HG03442 (cell line): ENCODE measurements around the gene NIT2.
"Not testable (repeated sequence)": the region's sequence is repeated elsewhere in the genome, so short reads cannot be mapped to it uniquely, and the experiment has no call there.

Experiments
- ATAC-seq: cut with Tn5 transposase; IDR thresholded peaks from one replicate; pipeline ENCODE4 v1.9.1; 2021; ENCODE audit warnings: mild to moderate bottlenecking, moderate library complexity; ENCODE audit not compliant: unreplicated experiment

NIT2 gene

DNA sequence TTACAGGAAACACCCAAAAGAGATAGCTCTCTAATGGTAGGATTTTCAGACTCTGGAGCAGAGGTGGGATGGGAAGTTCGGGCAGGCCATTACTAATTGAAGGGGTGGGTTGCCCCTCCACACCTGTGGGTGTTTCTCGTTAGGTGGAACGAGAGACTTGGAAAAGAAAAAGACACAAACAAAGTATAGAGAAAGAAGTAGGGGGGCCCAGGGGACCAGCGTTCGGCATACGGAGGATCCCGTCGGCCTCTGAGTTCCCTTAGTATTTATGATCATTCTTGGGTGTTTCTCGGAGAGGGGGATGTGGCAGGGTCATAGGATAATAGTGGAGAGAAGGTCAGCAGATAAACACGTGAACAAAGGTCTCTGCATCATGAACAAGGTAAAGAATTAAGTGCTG, 1.7 kb downstream of the NIT2 start:
- ATAC-seq: not testable (repeated sequence)

DNA sequence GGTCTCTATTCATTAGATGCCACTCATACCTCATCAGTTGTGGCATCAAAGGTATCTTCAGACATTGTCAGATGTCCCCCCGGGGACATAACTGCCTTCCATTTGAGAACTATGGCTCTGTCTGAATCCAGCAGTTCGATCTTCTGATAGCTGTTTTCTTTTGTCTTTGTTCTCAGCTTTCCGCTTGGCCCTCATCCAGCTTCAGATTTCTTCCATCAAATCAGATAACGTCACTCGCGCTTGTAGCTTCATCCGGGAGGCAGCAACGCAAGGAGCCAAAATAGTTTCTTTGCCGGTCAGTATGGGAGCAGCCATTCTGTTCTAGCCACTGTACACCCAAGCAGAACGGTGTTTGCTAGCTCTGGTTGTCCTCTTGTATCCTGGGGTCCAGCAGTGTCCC, 4.4 kb downstream of the NIT2 start:
- no peak for ATAC-seq

DNA sequence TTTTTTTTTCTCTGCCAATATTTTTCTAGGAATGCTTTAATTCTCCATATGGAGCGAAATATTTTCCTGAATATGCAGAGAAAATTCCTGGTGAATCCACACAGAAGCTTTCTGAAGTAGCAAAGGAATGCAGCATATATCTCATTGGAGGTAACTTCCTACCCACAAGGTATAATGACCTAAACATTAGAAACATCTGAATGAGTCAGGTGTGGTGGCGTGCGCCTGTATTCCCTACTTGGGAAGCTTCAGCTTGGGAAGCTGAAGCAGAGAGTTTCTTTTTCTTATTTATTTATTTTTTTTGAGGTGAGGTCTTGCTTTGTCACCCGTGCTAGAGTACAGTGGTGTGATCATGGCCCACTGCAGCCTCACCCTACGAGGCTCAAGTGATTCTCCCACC, 5.2 kb downstream of the NIT2 start:
- no peak for ATAC-seq

DNA sequence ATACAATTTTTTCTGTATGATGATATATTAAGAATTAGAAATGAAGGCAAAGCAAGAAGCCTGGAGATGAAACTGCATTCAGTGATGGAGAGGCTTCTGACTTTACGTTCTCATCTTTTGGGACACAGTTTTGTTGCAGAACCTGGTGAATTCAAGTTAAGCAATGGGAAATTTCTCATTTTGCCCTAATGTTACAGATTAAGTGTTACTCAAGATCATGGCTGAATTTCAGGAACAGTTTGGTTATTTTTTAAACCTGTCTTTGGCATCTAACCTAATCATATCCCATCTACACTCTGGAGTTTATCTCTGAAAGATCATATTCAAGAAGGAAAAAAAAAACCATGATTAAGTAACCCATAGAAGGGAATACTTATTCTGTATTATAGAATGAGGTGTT, 6.0 kb downstream of the NIT2 start:
- no peak for ATAC-seq

DNA sequence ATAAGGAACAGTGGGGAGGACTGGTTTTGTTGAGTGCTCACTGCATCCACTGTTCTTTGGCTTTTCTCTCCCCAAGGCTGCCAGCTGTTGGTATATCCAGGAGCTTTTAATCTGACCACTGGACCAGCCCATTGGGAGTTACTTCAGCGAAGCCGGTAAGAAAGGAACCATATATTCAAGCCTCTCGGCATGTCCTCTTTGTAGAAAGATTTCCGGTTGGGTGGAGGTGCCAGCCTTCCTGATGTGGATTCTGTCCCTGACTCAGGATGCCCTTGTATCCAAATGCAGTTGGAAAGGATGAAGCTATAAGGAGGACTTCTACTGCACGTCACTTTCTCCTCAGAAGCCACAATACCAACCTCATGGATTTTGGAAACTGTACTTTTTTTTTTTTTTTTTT, 14.2 kb downstream of the NIT2 start:
- ATAC-seq: no peak

DNA sequence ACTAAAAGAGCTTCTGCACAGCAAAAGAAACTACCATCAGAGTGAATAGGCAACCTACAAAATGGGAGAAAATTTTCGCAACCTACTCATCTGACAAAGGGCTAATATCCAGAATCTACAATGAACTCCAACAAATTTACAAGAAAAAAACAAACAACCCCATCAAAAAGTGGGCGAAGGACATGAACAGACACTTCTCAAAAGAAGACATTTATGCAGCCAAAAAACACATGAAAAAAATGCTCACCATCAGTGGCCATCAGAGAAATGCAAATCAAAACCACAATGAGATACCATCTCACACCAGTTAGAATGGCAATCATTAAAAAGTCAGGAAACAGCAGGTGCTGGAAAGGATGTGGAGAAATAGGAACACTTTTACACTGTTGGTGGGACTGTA, 17.2 kb downstream of the NIT2 start:
- ATAC-seq: not testable (repeated sequence)

DNA sequence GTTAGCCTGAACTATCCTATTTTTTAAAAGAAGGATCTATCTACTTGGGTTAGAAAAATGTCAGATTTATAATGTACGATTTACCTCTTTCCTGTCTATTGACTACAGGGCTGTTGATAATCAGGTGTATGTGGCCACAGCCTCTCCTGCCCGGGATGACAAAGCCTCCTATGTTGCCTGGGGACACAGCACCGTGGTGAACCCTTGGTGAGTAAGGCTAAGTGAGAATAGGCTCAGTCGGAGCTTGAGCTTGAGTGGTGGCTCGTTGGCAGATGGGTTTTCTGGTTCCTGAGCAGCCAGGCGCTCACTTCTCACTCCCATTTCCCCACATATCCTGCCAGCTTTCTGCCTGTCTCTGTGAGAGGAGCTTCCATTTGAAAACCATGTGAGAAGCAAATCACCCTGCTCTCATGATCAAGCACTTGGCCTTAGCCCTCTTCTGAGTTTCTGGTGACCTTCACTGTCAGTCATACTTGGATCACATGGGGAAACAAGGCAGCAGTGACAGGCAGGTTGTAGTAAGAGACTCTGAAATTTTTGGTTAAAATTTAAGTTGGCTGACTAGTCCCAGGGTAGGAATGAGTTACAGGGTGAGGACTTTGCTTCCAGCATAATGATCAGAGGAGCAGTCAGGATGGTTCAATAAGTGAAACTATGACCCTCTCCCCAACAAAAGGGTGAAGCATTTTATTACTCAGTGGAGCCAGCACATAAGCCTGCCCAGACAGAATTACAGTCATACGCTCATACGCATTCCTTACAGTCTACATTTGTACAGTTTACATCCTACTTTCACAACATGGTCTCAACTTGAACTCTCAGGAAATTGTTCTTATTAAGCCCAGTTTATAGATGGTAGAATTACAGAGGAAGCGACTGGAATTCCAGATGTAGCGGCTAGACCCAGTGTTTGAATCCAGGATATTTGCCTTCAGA, 18.0 kb downstream of the NIT2 start:
- no peak for ATAC-seq

DNA sequence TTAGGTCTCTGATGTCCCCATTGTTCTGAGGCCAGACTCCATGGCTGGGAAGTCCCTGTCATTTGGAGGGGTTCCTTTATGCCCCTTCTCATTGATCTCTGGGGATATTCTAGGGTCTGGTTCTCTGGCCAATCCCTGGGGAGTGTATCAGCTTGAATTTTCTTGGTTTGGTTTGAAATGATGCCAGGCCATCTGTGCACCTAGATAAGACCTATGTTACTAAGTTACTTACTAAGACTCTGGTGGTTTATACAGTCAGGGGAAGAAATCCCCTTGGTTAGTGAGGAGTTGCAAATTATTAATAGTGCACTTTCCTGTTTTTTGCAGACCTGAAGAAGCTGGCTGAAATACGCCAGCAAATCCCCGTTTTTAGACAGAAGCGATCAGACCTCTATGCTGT, 20.3 kb downstream of the NIT2 start:
- no peak for ATAC-seq

DNA sequence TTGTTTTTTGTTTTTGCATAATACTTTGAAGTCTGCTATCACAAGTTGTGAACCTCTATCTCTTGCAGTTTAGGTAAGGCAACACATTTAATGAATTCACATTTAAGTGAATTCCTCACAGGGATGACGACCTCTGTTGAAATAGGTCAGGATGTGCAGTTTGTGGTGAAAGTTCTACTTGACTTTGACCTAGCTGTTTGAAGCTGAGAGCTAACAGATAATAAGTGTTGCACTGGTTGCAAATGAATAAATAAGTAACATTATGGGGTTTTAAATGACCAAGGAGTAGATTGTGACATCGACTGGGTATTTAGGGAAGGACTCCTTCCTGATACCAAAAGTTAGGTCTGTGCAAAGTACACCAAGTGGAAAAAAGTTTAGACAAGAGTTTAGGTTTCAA, 23.9 kb downstream of the NIT2 start:
- no peak for ATAC-seq

DNA sequence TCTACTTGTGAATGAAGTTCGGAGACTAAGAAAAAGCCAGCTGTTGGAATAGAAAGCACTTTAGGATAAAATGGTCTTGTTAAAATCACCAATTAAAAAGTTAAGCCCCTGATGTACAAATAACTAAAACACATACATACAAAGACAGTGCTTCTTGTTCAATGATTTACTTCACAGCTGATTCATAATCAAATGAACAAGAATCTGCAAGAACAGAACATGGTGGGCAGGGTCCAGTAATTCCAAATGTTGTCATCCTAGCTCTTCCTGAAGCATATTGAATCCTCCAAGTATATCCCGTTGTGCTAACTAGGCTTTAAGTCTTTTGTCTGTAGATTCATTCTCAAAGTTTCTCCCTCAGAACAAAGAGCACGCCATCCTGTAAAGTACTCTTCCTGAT, 24.5 kb downstream of the NIT2 start:
- no peak for ATAC-seq

DNA sequence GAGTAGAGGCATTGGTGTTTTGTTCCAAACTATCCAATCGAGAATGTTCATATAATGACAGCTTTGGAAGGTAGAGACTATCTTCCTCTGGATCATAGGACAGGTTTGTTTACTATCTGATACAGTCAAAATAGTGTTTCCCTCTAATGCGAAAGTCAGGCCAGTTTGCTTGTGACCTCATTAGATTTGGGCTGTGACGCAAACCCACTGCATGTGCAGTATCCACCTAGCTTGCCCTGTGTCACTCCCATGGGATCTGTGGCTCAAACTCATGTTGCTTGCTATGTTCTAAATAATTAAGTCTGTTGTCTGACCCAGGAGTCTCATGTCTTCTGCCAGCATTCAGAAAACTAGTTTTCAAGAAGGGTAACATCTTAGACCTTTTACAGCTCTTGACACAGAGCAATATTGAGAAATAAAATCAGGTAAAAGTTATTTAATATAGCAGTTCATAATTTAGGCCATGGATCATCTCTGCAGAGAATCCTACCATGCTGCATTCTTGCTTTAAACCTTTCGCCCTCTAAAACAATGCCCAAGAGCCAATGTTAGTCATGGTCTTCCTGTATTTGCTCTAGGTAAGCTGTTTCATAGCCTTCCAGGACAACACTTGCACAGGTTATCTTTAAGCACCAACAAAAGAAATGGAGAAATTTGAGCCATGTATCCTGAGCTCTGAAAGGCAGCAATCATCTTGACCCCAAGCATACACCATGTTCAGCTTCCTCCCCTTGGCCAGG, 26.4 kb downstream of the NIT2 start:
- ATAC-seq: no peak

DNA sequence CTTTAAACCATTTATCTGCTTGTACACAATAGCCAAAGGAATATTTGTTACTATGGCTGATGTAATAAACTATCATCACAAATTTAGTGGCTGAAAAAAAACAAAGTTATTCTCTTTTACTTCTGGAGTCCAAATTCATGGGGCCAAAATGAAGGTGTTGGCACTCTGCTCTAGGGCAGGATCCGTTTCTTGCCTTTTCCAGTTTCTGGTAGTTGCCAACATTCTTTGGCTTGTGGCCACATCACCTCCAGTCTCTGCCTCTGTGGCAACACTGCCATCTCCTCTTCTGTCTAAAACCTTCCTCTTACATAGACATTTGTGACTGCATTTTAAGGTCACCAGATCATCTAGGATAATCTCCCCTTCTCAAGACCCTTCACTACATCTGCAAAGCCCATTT, 27.3 kb downstream of the NIT2 start:
- no peak for ATAC-seq

DNA sequence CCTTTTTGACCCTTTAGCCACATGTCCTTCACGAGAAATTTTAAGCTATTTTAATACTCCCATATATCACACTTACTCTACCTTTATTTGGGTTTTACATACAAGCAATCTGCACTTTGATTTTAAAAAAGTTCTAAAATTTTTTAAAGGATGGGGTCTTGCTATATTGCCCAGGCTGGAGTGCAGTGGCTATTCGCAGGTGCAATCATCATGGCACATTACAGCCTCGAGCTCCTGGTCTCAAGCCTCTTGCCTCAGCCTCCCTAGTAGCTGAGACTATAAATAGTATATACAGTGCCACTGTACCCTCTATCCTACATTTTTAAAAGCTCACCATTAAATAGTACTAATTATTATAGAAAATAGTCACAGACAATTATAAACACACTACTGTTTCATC, 29.9 kb downstream of the NIT2 start:
- ATAC-seq: no peak

DNA sequence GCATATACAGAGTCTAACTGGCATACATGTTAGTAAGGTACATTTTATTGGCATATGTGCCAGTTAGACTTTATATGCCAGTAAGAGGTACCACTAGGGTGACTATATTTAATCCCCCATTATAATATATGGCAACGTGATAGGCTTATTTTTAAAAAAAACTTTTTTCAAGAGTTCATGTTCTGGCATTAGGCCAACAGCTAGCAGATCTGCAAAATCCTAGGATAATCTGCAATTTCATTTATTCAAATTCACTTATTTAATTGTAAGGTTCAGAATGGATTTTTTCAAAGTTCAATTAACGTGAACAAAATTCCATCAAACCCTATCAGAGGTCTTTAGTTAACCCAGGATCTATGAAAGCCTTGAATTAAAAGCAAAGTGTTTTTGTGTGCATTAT, 31.9 kb downstream of the NIT2 start:
- no peak for ATAC-seq

DNA sequence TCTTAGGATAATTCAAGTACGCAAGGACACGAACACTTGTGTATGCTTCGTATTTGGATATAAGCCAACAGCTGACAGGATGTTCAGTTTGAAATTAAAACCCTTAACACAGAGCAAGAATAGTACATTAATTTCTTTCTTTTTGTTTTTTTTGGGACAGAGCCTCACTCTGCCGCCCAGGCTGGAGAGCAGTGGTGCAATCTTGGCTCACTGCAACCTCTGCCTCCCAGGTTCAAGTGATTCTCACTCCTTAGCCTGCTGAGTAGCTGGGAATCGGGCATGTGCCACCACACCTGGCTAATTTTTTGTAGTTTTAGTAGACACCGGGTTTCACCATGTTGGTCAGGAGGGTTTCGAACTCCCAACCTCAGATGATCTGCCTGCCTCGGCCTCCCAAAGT, 33.9 kb downstream of the NIT2 start:
- ATAC-seq: no peak

DNA sequence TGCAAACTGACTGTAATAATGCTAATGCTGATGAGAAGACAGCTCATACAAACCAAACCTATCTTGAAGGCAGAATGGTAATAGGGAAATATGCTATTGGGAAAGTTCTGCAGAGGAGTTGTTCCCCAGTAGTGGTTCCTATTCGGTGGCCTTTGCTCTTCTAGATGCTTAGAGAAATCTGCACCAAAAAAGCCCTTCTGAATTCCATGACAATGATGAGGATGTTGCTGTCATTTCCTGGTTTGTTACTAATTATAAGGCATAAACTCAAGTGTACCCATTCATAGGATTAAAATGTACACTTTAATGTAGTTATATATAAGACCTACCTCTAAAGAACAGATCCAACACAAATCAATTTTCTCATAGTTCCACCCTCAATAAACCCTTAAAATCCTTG, 36.2 kb downstream of the NIT2 start:
- no peak for ATAC-seq

DNA sequence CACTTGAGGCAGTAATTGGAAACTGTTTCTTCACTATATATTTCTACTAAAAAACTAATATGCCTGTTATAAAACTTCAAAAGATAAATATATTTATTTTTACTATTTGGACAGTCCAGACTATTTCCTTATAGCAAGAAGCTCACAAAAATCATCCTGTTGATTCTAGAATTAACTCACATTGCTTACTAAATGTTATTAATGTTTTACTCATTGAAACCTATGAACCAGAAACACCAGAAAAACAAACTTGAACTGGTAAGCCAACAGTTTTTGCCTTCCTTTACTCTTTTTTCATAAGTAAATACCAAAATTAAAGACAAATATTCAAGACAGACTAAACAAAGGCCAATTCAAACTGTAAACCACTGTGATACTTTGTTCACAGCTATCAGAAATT, 40.0 kb downstream of the NIT2 start:
- ATAC-seq: no peak

DNA sequence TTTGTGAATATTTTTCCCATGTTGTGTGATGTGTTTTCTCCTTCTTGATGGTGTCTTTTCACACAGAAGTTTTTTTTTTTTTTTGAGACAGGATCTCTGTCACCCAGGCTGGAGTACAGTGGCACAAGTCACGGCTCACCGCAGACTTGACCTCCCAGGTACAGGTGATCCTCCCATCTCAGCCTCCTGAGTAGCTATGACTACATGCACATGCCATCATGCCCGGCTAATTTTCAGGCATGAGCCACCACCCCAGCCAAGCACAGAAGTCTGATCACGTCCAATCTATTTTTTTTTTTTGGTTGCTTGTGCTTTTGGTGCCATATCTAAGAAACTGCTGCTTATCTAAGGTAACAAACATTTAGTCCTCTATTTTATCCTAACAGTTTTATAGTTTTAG, 41.7 kb downstream of the NIT2 start:
- ATAC-seq: no peak

DNA sequence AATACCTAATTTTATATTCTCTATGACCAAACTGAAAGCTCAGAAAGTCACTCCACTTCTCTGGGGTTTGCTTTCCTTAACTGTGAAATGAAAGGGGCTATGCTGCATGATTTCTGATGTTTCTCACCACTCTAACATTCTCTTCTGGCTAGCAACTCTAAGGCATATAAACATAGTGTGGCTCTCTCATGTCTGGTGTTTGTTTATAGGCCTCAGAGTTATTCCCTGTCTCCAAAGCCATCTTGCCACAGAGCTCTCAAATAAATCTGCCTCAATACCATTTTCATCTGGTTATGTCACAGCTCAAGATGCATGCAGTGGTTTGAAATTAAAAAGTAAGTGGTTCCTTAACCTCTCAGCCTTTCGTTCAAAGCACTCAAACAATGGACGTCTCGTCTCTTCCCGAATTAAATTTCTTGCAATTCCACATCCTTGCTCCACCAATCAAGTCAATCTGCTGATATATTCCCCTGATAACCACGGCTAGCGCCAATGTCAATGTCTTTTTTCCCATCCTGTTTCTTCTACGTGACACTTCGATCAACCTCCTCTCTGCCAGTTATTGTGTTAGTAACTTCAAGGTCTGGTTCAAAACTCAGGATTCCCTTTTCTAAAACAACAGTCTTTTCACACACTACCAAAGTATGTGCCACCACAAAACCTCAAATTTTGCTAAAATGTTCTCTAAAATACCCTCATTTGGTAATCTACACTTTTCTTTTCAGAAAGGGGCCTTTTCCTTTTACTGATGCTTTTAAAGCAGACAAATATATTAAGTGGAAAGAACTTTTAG, 50.4 kb downstream of the NIT2 start:
- ATAC-seq: no peak

DNA sequence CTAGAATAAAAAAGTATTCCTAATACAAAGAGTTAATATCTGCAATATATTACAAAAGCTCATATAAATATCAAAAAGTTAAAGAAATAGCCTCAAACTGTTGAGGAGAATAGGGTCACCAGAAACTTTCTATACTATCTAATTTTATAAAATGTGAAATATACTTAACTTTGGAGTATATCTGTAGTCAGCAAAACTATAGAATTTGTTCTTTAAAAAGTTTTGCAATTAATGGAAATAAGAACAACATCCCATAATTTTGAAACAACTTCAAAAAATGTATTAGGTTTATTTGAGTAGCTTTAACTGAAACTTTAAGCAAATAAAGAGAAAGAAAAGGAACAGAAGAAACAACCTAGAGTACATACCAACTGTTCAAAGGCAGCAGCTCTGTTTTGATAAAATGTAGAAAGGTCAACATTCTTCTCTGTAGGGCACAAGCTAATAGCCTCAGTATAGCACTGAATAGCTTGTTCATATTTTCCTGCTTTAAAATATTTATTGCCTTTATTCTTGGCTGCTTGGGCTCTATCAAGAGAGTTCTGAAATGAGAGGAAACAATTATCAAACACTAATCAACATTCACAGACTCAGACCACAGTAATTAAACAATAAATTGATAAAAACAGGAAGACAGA, 52.0 kb downstream of the NIT2 start:
- no peak for ATAC-seq

DNA sequence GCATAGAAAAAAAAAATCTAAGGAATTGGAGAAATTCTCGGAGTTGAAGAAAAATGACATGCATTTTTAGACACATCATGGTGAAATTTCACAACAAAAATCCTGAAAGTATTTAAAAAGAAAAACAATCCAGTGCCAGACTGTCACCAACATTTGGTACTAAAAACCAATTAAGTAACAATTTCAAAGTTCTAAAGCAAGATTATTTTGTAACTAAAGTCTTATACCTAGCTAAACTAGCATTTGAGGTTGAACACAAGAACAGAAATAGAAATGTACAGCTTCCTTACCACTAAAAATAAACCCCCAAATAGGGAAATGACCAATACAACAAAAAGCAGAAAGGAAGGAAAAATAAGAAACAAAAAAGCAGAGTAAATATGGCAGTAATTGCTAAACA, 54.5 kb downstream of the NIT2 start:
- no peak for ATAC-seq
